Measurements from ENCODE around the gene CDK11B.

Gene CDK11B

GRCh38 chr1:1626207-1627141 lies 32.3 kb downstream of the CDK11B start:
- DNase-seq: no peak

- DNase-seq: no peak
Observed at GRCh38 chr1:1625824-1626206, 33.0 kb downstream of the CDK11B start.

- no peak for DNase-seq
Observed at GRCh38 chr1:1625404-1625775, 33.4 kb downstream of the CDK11B start.

- DNase-seq: no peak
Observed at GRCh38 chr1:1624443-1625403, 34.1 kb downstream of the CDK11B start.

- DNase-seq: no peak
Observed at GRCh38 chr1:1623631-1624442, 35.0 kb downstream of the CDK11B start.

- no peak for DNase-seq
Observed at GRCh38 chr1:1623181-1623630, 35.6 kb downstream of the CDK11B start.

GRCh38 chr1:1622788-1623094 lies 36.1 kb downstream of the CDK11B start:
- no peak for DNase-seq

GRCh38 chr1:1622010-1622787 lies 36.6 kb downstream of the CDK11B start:
- DNase-seq: no peak

GRCh38 chr1:1621173-1622009 lies 37.4 kb downstream of the CDK11B start:
- DNase-seq: no peak

- no peak for DNase-seq
Observed at GRCh38 chr1:1620433-1621139, 38.2 kb downstream of the CDK11B start.

- DNase-seq: no peak
Observed at GRCh38 chr1:1619917-1620361, 38.9 kb downstream of the CDK11B start.

- no peak for DNase-seq
Observed at GRCh38 chr1:1618396-1619068, 40.3 kb downstream of the CDK11B start.

- no peak for DNase-seq
Observed at GRCh38 chr1:1617925-1618324, 40.9 kb downstream of the CDK11B start.

GRCh38 chr1:1617516-1617915 lies 41.3 kb downstream of the CDK11B start:
- DNase-seq: no peak

- no peak for DNase-seq
Observed at GRCh38 chr1:1616838-1617237, 42.0 kb downstream of the CDK11B start.

- DNase-seq: peak; percentile 57
Observed at GRCh38 chr1:1616045-1616790, 42.6 kb downstream of the CDK11B start.

GRCh38 chr1:1615256-1616044 lies 43.4 kb downstream of the CDK11B start, which contains the start of gene MIB2:
Gene MIB2 (plus strand): TSS chr1:1615500. CDS start chr1:1623453, 7,953 bp downstream.
- peak; percentile 97 for DNase-seq

GRCh38 chr1:1614954-1615255 lies 43.9 kb downstream of the CDK11B start:
- DNase-seq: no peak
